ENCODE results near the gene UBE2M. TPM values are rescaled to one million over a fixed set of nuclear protein-coding genes. Genes with fewer than 3 reads are reported as not detected.

The UBE2M gene
- total RNA-seq, 2 donors from 2014 or later = 27.7 to 44.2 TPM

DNA sequence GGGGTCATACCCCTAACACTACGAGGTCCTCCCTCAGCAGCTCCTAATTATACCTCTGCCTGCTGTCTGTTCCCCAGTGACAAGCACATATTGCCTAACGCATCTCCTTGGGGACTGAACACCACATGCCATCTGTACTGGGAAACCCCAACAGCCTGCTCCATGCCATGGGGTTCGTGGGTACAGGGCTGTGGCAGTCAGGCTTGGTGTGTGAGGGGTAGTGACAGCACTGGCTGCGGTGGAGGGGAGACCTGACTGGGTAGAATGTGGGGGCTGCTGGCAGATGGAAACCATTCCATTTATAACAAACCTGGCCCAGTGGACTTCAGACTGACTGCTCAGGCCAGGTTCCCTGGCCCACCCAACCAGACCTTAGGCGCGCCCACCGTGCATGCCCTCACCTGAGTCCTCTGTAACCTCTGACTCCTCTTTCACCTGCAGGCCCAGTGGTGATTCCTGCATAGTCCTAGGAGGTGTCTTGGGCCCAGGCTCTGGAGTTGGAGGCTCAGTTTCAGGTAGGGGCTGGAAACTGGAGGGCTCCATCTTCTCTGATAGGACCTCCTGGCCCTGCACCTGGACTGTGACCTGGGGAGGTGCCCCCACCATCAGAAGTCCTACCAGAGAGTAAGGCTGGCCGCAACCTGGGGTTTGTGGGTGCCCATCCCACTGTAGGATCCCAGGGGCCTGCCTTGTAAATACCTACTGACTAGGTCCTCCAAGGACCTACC, 11.7 kb upstream of the UBE2M start:
- Histone ChIP-seq H3K4me1 (replicated peaks) (peaks cover 7% of the 10 kb centered on the region), H3K27ac (no peak overlapping the region), H3K36me3 (no peaks in the 10 kb centered on the region), H3K27me3 (replicated peaks; ENCODE audit: insufficient read depth) (no peaks in the 10 kb centered on the region), H3K9me3 (no peaks in the 10 kb centered on the region), H3K4me3 (no peak overlapping the region)
- no peak for DNase-seq (ENCODE audit: low spot score)
- TF ChIP-seq POLR2AphosphoS5 (IDR thresholded peaks at IDR 0.05) = no peak
- no peak for TF ChIP-seq POLR2A (IDR thresholded peaks at IDR 0.05)
- TF ChIP-seq, protein P1, sequence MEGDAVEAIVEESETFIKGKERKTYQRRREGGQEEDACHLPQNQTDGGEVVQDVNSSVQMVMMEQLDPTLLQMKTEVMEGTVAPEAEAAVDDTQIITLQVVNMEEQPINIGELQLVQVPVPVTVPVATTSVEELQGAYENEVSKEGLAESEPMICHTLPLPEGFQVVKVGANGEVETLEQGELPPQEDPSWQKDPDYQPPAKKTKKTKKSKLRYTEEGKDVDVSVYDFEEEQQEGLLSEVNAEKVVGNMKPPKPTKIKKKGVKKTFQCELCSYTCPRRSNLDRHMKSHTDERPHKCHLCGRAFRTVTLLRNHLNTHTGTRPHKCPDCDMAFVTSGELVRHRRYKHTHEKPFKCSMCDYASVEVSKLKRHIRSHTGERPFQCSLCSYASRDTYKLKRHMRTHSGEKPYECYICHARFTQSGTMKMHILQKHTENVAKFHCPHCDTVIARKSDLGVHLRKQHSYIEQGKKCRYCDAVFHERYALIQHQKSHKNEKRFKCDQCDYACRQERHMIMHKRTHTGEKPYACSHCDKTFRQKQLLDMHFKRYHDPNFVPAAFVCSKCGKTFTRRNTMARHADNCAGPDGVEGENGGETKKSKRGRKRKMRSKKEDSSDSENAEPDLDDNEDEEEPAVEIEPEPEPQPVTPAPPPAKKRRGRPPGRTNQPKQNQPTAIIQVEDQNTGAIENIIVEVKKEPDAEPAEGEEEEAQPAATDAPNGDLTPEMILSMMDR (IDR thresholded peaks at IDR 0.05) = no peak
- intact Hi-C loops (cut with DNase I) = no loop called here
- 89% methylated on average over 8 of the region's 8 CpGs for WGBS

DNA sequence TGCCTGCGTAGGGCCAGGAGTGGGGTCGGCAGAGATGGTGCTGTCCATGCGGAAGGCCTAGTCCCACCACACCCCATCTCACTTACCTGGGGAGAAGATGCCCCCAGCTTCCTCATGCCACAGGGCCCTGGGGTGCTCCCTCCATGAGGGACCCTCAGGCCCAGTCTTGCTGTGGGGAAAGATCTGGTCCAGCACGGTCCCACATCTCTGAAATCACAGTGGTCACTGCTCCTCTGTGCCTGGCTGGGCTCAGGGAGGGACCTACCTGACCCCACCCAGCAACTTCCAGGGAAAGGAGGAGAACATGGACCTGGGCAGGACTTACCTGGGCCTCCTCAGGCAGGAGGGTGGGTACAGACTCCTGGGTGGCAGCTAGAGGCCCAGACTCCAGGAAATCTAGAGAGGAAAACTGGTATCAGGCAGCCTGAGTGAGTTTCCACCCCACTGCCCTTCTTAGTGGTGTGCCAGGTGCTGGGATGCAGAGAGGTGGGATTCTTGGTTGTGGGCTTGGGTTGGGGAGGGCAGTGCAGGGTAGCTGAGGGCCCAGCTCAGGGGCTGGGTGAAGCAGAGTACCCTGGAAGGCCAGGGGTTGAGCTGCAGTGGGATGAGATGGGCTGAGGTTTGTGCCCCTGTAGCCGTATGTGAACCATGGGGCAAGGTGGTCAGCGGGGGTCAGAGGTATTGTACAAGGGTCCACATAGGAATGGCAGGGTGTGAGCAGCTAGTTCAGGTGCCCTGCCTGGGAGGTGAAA, 11.0 kb upstream of the UBE2M start:
- intact Hi-C loops (cut with DNase I) = no loop called here
- 92% methylated on average over 6 of the region's 6 CpGs for WGBS
- H3K36me3 ChIP-seq = no peaks in the 10 kb centered on the region
- H3K4me1 ChIP-seq (replicated peaks) = peaks cover 7% of the 10 kb centered on the region
- DNase-seq (ENCODE audit: low spot score) = no peak
- H3K4me3 ChIP-seq = no peak overlapping the region
- no peak for TF ChIP-seq POLR2A (IDR thresholded peaks at IDR 0.05)
- TF ChIP-seq, protein P1 (IDR thresholded peaks at IDR 0.05) = no peak
- TF ChIP-seq POLR2AphosphoS5 (IDR thresholded peaks at IDR 0.05) = no peak
- H3K27me3 ChIP-seq (replicated peaks; ENCODE audit: insufficient read depth) = no peaks in the 10 kb centered on the region
- H3K27ac ChIP-seq = no peak overlapping the region
- no peaks in the 10 kb centered on the region for H3K9me3 ChIP-seq

DNA sequence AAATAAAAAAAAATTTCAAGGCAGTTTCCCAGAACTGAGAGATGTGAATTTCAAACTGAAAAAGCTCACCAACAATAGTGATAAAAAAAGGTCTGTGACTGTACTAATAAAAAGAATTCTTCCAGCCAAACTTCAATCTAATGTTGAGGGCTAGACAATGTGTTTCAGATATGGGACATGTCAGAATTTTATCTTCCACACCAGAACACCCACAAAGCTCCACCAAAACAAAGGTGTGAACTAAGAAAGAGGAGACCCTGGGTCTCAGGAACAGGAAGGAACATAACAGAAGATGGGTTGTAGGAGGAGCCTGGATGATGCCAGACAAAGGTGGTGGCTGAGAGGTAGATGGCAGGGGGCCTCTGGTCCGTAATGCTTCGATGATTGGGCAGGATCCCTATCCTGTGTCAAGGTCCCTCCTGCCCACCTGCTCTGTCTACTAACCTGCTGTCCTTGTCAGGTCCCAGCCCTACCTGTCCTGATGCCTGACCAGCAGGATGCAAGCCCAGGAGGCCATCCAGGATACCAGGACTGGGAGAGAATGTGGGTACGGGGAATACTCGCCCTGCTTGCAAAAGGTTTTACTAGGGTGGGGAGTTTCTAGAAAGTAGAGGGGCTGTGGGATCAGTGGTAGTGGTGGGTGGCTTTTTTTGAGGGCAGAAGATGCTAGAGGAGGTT, 10.2 kb upstream of the UBE2M start:
- Histone ChIP-seq H3K27me3 (replicated peaks; ENCODE audit: insufficient read depth) (no peaks in the 10 kb centered on the region), H3K4me3 (no peak overlapping the region), H3K9me3 (no peaks in the 10 kb centered on the region), H3K36me3 (no peaks in the 10 kb centered on the region), H3K27ac (no peak overlapping the region), H3K4me1 (replicated peaks) (peaks cover 7% of the 10 kb centered on the region)
- no peak for DNase-seq (ENCODE audit: low spot score)
- TF ChIP-seq, protein P1 (IDR thresholded peaks at IDR 0.05) = no peak
- TF ChIP-seq POLR2AphosphoS5 (IDR thresholded peaks at IDR 0.05) = no peak
- TF ChIP-seq POLR2A (IDR thresholded peaks at IDR 0.05) = no peak
- intact Hi-C loops (cut with DNase I) = no loop called here
- 85% methylated on average over 4 of the region's 4 CpGs for WGBS

DNA sequence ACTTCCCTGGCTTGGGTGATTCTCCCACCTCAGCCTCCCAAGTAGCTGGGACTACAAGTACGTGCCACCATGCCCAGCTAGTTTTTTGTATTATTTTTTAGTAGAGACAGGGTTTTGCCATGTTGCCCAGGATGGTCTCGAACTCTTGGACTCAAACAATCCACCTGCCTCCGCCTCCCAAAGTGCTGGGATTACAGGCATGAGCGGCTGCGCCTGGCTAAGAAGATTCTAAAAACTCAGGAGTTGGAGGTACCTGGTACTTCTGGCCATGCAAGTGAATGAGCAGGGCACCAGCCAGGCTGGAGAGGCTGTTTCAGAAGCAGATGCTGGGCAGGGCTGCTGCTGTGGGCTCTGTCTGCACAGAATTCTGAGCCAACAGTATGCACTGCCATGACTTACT, 8.6 kb upstream of the UBE2M start:
- Histone ChIP-seq H3K27me3 (replicated peaks; ENCODE audit: insufficient read depth) (no peaks in the 10 kb centered on the region), H3K4me3 (no peak overlapping the region), H3K27ac (no peak overlapping the region), H3K9me3 (no peaks in the 10 kb centered on the region), H3K4me1 (replicated peaks) (peaks cover 9% of the 10 kb centered on the region), H3K36me3 (no peaks in the 10 kb centered on the region)
- 96% methylated on average over 5 of the region's 5 CpGs for WGBS
- intact Hi-C loops (cut with DNase I) = no loop called here
- DNase-seq (ENCODE audit: low spot score) = no peak
- no peak for TF ChIP-seq POLR2AphosphoS5 (IDR thresholded peaks at IDR 0.05)
- TF ChIP-seq, protein P1 (IDR thresholded peaks at IDR 0.05) = no peak
- no peak for TF ChIP-seq POLR2A (IDR thresholded peaks at IDR 0.05)
